ENCODE results near the gene CD99.
A peak's percentile ranks its signal among the peaks of the same experiment; 100 is the strongest.
"Not testable (repeated sequence)": the region's sequence is repeated elsewhere in the genome, so short reads cannot be mapped to it uniquely, and the experiment has no call there.

CD99 gene

GRCh38 chrX:2675657-2676200, 15.4 kb upstream of the CD99 start:
- DNase-seq (ENCODE audit: low read depth, low spot score), result not testable (repeated sequence)

DNA sequence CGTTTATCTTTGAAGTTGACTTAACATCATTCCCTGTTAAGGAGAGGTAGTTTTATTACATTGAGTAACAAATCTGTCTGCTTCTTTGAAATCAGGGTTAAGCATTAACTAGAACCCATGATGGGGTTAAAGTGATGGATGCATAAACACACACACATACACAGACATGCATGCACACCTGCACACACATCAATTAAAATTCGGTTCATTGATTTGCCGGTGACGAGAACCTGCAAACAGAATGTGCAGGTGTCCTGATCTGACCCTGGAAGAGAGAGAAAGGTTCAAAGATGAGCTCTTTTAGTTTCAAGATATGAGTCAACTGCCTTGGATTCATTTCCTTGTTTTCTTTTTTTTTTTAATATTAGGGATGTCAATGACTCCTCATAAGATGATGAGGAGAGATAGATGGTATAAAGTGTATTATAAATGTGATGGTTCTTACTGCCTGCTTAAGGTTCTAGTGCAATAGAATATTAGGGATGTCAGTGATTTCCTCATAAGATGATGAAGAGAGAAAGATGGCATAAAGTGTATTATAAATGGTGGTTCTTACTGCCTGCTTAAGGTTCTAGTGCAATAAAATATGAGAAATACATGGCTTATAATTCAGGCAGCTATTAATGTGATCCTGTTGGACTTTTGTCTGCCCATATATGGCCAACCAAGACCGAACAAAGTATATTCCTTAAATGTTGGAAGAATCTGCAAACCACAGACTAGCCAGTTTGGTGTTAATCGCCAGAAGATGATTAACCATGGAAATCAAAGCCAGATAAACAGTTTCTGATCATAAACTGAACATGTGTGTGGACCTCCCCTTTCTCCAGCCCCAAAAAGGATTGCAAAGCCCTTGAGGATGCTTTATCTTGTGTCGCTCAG, 14.1 kb upstream of the CD99 start:
- DNase-seq (ENCODE audit: low read depth, low spot score), result no peak

GRCh38 chrX:2677764-2678163, 13.3 kb upstream of the CD99 start:
- peak; percentile 84 for DNase-seq (ENCODE audit: low read depth, low spot score)

DNA sequence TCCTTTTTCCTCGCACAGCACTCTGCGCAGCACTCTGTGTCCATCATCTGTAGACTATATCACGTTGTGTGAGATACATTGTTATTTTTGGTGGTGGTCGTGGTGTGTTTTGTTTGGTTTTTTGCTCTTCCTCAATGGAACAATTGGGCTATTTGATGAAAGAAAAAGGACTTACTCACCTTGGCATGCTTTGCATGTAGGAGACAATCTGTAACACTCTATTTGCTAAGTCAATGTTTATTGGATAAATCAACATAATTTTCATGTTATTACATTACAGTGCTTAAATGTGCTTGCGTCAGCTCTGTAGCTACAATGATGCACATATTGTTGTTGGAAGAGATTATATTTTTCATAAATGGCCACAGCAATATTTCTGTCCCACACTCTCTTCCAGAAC, 12.5 kb upstream of the CD99 start:
- no peak for DNase-seq (ENCODE audit: low read depth, low spot score)

DNA sequence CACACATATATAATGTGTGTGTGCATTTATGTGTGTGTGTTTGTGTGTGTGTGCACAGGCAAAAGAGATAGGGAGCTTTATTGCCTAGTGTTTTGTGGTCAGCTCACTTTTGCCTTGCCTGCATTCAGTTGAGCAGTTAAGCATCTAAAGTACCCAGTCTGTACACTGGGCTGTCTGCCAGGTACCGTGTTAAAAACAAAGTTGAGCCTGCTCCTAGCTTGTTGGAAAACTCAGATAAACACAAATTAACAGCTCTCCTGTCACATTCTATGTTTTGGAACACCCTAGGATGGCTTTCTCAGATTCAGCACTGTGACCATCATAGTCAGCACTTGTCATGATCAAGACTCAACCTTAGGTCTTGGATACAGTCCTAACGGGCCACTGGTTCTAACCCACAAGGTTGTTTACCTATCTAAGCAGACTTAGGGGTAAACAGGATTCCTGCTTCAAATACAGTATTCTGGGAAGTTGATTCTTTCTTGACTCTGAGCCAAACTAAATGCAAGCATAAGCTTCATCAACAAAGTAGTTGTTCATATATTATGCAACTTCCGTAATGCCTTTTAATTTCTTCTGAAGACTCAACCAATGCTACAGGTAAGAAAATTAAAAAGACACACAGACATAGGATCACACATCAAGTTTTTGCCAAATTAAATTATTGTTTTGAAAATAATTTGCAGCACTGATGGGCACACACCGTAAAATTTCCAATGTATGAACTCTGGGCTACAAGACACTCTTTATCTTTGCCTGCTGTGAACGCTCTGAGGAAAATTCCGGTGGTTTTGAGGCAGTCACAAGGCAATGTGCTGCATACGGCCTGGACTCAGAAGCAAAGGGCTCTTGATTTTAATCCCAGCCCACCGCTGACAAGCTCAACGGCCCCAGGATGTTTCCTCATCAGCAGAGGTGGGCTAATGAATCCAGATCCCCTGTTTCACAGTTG, 11.3 kb upstream of the CD99 start:
- peak; percentile 54 for DNase-seq (ENCODE audit: low read depth, low spot score)

DNA sequence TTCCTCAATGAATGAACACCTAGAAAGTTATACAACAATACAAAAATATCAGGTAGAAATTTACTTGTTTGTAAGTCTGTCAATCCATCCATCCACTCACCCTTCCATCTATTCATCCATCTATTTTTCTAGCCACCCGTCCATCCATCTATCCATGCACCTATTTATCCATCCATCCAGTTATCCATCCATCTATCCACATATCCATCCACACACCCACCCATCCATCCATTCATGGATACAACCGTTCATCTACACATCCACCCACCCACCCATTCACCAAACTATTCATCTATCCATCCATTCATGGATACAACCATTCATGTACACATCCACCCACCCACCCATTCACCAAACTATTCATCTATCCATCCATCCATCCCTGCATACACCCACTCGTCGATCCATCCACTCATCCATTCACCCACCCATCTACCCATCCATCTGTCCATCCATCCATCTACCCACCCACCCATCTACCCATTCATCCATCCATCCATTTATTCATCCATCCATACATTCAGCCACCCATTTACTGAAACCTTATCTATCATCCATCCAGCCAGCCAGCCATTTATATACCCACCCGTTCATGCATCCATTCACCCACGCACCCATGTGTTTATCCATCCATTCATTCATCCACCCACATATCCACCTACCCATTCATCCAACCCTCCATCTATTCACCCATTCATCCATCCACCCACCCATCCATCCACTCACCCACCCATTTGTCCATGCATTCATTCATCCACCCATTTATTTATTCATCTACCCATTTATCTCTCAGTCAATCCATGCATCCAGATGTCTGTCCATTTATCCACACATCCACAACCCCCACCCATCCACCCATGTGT, 10.4 kb upstream of the CD99 start:
- no peak for DNase-seq (ENCODE audit: low read depth, low spot score)

DNA sequence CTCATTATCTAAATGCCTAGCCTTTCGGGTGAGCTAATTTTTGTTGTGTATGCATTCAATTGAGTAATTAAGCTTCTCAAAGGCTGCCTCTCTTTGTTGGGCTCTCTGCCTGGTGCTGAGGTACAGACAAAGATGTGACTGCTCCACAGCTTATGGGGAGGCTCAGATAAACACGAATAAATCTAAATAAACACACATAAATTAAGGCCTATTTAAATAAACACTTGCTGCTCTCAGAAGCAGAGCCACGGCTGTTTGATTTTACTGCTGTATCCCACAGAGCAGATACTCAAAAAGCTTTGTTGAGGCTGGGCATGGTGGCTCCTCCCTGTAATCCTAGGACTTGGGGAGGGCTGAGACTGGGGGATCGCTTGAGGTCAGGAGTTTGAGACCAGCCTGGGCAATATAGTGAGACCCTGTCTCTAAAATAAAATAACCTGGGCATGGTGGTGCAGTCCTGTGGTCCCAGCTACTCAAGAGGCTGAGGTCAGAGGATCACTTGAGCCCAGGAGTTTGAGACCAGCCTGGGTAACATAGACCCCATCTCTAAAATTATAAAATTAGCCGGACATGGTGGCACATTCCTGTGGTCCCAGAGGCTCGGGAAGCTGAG, 8.4 kb upstream of the CD99 start:
- DNase-seq (ENCODE audit: low read depth, low spot score), result no peak

DNA sequence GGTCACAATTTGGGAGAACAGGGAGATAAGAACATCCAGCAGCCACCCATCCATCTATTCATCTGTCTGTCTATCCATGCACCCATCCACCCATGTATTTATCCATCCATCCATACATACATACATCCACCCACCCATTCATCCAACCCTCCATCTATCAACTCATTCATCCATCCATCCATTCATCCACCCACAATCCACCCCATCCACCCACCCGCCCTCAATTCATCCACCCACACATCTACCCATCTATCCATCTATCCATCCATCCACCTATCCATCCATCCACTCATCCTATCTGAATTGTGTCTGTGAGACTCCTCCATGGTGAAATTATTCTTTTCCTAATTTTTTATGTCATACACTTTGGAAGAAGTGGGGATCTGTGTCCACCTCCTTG, 6.8 kb upstream of the CD99 start:
- no peak for DNase-seq (ENCODE audit: low read depth, low spot score)

DNA sequence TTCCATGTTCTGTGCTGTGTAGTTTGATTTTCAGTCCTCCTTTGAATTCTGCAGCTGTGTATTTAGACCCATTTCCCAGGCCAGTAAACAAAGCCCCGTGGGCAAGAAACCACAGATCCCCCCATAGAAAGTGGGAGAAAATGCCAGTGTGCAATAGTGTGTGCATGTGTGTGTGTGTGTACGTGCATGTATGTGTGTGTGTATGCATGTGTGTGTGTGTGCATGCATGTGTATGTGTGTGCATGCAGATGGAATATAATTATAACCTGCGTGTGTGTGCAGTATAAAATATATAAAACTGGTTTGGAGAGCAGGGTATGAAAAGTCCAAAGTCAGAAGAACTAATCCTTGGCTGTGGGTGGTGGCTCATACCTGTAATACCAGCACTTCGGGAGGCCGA, 5.2 kb upstream of the CD99 start:
- DNase-seq (ENCODE audit: low read depth, low spot score), result no peak

DNA sequence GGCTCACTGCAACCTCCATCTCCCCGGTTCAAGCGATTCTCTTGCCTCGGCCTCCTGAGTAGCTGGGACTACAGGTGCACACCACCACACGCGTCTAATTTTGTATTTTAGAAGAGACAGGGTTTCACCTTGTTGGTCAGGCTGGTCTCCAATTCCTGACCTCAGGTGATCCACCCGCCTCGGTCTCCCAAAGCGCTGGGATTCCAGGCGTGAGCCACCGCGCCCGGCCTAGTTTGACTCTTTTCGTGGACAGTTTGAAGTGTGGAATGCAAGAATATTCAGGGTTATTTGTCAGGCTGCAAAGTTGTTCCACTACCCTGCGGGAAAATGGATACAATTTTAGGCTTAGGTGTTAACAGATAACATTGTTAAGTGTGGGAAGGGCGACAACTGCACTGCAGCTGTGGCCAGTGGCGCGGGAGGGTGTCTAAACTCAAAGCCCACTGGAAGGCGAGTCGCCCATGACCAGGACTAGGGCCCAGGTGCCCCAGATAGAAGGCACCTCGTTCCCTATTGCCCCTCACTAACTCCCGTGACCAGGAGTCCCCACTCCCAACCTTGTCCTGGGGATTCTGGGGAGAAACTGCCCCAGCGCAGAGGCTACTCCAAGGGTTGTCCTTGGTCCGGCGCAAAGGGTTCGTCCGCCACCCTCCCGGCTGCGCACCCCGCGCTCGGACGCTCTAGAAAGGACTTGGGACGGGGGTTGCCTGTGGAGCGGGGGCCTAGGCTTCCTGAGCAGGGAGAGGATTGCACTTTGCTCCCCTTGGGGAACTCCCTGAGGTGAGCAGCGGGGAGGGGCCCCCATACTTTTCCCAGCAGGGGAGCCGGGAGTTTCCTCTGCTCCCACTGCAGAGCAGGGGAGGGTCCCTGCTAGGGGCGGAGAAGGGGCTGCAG, 1.1 kb upstream of the CD99 start:
- DNase-seq (ENCODE audit: low read depth, low spot score), result no peak

GRCh38 chrX:2691543-2692220, 587 bp downstream of the CD99 start:
- no peak for DNase-seq (ENCODE audit: low read depth, low spot score)

- DNase-seq (ENCODE audit: low read depth, low spot score), result no peak
Observed at GRCh38 chrX:2692221-2693112, 1.4 kb downstream of the CD99 start.

DNA sequence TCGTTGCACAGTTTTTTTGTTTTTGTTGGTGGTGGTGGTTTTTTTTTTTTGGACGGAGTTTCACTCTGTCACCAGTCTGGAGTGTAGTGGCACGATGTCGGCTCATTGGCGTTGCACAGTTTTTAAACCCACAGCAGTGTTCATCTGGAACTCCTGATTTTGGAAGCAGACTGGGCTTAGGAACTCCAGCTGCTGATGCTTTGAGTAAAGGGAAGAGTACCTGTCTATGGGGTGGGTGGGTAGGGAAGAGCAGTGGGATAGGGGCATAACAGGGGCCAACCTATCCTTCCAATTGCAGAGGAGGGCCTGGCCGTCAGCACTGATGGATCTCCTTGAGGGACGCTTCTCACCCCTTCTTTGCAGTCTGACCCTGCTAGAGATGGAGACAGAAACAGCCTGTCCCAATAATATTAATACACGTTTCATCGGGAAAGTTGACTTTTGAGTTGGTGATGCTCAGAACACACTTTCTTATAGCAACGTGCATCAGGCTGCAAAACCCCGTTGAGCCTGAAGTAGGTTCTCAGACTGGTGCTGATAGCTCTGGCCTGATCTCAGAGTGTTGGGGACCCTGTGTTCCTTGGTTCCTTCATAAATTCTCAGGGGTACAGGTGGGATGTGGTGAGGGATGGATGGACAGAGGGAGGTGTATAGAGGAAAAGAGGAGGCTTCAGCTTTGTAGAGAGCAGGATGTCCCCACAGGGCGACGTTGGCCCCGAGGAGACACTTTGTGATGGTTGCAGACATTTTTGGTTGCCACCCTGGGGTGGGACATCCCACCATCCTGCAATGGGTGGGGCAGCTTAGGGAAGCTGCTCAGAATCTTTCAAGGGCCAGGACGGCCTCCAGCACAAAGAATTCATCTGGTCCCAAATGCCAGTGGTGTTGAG, 2.3 kb downstream of the CD99 start:
- no peak for DNase-seq (ENCODE audit: low read depth, low spot score)

DNA sequence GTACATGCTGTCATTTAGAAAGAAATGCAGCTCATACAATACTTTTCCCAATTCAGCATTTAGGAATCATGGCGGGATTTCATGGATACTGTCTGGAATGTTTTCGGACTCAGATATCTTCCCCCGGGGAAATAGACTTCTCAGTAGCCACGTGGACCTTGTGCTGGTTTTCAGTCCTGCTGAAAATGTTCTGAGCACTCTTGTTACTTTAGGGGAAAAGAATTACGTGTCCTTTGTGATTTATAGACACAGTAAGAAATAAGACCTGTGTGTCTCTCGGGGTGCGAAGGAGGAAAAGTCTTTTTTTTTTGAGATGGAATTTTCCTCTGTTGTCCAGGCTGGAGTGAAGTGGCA, 3.8 kb downstream of the CD99 start:
- no peak for DNase-seq (ENCODE audit: low read depth, low spot score)

DNA sequence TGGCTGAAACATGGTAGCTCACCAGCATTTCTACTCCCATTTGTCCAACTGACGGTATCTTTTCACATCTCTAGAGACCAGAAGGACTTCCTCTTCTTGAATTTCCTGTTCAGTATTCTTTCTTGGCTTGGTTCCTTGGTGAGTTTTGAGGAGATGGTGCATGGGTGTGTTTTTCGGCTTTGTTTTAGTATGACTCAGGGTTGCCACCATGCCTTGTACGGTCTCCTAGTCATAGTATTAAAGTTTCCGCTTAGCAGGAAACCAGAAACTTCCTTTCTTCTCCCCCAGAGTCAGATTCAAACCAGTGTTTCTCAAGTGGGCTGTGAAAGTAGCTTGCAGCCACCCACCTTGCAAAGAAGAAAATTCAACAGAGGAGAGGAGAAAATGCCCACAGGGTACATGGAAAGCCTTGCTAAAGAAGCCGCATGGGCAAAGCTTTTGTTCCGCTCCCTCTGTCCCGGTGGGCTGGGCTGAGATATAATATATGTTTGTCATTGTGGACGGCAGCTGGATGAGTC, 5.7 kb downstream of the CD99 start:
- DNase-seq (ENCODE audit: low read depth, low spot score), result no peak

DNA sequence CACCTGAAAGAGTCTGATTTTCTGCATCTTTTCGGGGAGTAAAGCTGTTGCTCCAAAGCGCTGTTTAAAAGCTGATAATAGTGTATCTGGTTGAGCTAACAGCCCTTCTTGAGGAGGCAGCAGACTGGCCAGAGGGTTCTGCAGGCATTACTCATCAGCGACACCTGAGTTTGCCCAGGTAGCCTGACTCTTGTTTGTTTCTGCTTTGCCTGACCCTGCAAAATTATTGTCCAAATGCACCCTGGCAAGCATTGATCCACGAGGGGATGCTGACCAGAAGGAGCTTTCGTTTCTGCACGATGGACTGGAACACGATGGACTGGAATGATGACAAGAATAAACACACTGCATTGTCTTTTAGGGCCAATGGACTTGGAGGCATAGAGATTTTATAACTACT, 6.2 kb downstream of the CD99 start:
- no peak for DNase-seq (ENCODE audit: low read depth, low spot score)

GRCh38 chrX:2697741-2698299, 6.7 kb downstream of the CD99 start:
- no peak for DNase-seq (ENCODE audit: low read depth, low spot score)
